Activated gamma-delta T cell treated with Interleukin-2 at 50 U/mL for 16 hours (primary cell): ENCODE data around the gene PTPRD.

Source experiments
- DNase-seq: peaks from one replicate; pipeline ENCODE4 v3.0.0-alpha.2; 2020

The PTPRD gene

GRCh38 chr9:8390571-8390970 is 2222.2 kb downstream of the PTPRD start:
- DNase-seq = no peak

GRCh38 chr9:8389531-8389930 is 2223.3 kb downstream of the PTPRD start:
- DNase-seq = no peak

- no peak for DNase-seq
Measured at GRCh38 chr9:8388132-8388531, 2224.7 kb downstream of the PTPRD start.

- no peak for DNase-seq
Measured at GRCh38 chr9:8384091-8384490, 2228.7 kb downstream of the PTPRD start.

- no peak for DNase-seq
Measured at GRCh38 chr9:8382777-8383527, 2229.8 kb downstream of the PTPRD start.

GRCh38 chr9:8382266-8382665 is 2230.5 kb downstream of the PTPRD start:
- DNase-seq = no peak

GRCh38 chr9:8381601-8382000 is 2231.2 kb downstream of the PTPRD start:
- no peak for DNase-seq

GRCh38 chr9:8374471-8374870 is 2238.3 kb downstream of the PTPRD start:
- no peak for DNase-seq

GRCh38 chr9:8371686-8372085 is 2241.1 kb downstream of the PTPRD start:
- no peak for DNase-seq

GRCh38 chr9:8366161-8366926 is 2246.5 kb downstream of the PTPRD start:
- no peak for DNase-seq

GRCh38 chr9:8365466-8366160 is 2247.2 kb downstream of the PTPRD start:
- DNase-seq = no peak

- DNase-seq = no peak
Measured at GRCh38 chr9:8365029-8365428, 2247.8 kb downstream of the PTPRD start.

GRCh38 chr9:8364026-8364752 is 2248.6 kb downstream of the PTPRD start:
- DNase-seq = no peak

GRCh38 chr9:8362250-8362649 is 2250.6 kb downstream of the PTPRD start:
- no peak for DNase-seq

GRCh38 chr9:8361364-8361763 is 2251.4 kb downstream of the PTPRD start:
- DNase-seq = no peak

- no peak for DNase-seq
Measured at GRCh38 chr9:8356406-8356805, 2256.4 kb downstream of the PTPRD start.

- no peak for DNase-seq
Measured at GRCh38 chr9:8351436-8351835, 2261.4 kb downstream of the PTPRD start.

- DNase-seq = no peak
Measured at GRCh38 chr9:8349901-8350300, 2262.9 kb downstream of the PTPRD start.

GRCh38 chr9:8349376-8349775 is 2263.4 kb downstream of the PTPRD start:
- DNase-seq = no peak

GRCh38 chr9:8348756-8349155 is 2264.0 kb downstream of the PTPRD start:
- DNase-seq = no peak

GRCh38 chr9:8346296-8346695 is 2266.5 kb downstream of the PTPRD start:
- no peak for DNase-seq

- no peak for DNase-seq
Measured at GRCh38 chr9:8338767-8339510, 2273.9 kb downstream of the PTPRD start.
